ENCODE results near the gene SUPT3H.

GRCh38 chr6:45049188-45049843 is 328.4 kb downstream of the SUPT3H start:
- TF ChIP-seq CTCF (conservative IDR thresholded peaks at IDR 0.05 in 1 of 2, IDR thresholded peaks at IDR 0.05 in 1 of 2; ENCODE audit: extremely low read depth in 1 of 2, insufficient read depth in 1 of 2, low read depth in 1 of 2, low read length in 2 of 2) (no peak), EZH2 (IDR thresholded peaks at IDR 0.05; ENCODE audit: borderline replicate concordance, low read length) (no peak)

Data from mammary epithelial cell (primary cell).